Measurements from ENCODE around the gene DDX42.
A peak's percentile ranks its signal among the peaks of the same experiment; 100 is the strongest.

The DDX42 gene

GRCh38 chr17:63826468-63827001 lies 52.6 kb downstream of the DDX42 start:
- no peak for DNase-seq

GRCh38 chr17:63827002-63827800 lies 53.2 kb downstream of the DDX42 start, which contains the start of the genes FTSJ3 and PSMC5:
Gene FTSJ3, minus strand, starts transcription at chr17:63827663. Its CDS starts 761 bp downstream, at chr17:63826902.
Gene PSMC5, plus strand, starts transcription at chr17:63827431. Its CDS starts 60 bp downstream, at chr17:63827491.
- peak; percentile 99 for DNase-seq

- peak; percentile 27 for DNase-seq
These were observed 53.8 kb downstream of the DDX42 start for GRCh38 chr17:63827801-63828221.

GRCh38 chr17:63828936-63829335 lies 55.0 kb downstream of the DDX42 start:
- DNase-seq, result no peak

GRCh38 chr17:63830278-63830677 lies 56.3 kb downstream of the DDX42 start:
- no peak for DNase-seq

GRCh38 chr17:63830904-63831491 lies 57.0 kb downstream of the DDX42 start:
- DNase-seq, result no peak

GRCh38 chr17:63831505-63831904 lies 57.5 kb downstream of the DDX42 start:
- no peak for DNase-seq

GRCh38 chr17:63832014-63832413 lies 58.0 kb downstream of the DDX42 start:
- DNase-seq, result no peak

- DNase-seq, result no peak
These were observed 58.5 kb downstream of the DDX42 start for GRCh38 chr17:63832455-63832854.

- DNase-seq, result no peak
These were observed 59.2 kb downstream of the DDX42 start for GRCh38 chr17:63833026-63833740.

GRCh38 chr17:63833741-63834373 lies 59.9 kb downstream of the DDX42 start:
- DNase-seq, result no peak

GRCh38 chr17:63834431-63835166 lies 60.6 kb downstream of the DDX42 start:
- peak; percentile 32 for DNase-seq

GRCh38 chr17:63835167-63835720 lies 61.3 kb downstream of the DDX42 start:
- no peak for DNase-seq

- no peak for DNase-seq
These were observed 62.8 kb downstream of the DDX42 start for GRCh38 chr17:63836811-63837210.

- no peak for DNase-seq
These were observed 63.5 kb downstream of the DDX42 start for GRCh38 chr17:63837480-63837879.

- DNase-seq, result no peak
These were observed 64.1 kb downstream of the DDX42 start for GRCh38 chr17:63837962-63838600.

GRCh38 chr17:63838631-63839171 lies 64.7 kb downstream of the DDX42 start:
- DNase-seq, result no peak

GRCh38 chr17:63840591-63841349 lies 66.8 kb downstream of the DDX42 start:
- no peak for DNase-seq

GRCh38 chr17:63841350-63842172 lies 67.6 kb downstream of the DDX42 start:
- DNase-seq, result no peak

Data from KG1 (cell line).